Uterus (tissue), 4 donors: ENCODE data around the gene PMIS2. TPM values are rescaled to one million over a fixed set of nuclear protein-coding genes. Genes with fewer than 3 reads are reported as not detected.

Experiments used
- DNase-seq, 2 donors: peaks; one replicate each; pipeline ENCODE4 v3.0.0-alpha.2; 2019 to 2020
- H3K27ac ChIP-seq, 2 donors: fragments of 200-600 bp; sonication (generic); 1 replicate in 1 of 2; 2 replicates in 1 of 2; pipeline ENCODE4 v1.5.1; 2016 to 2018
- H3K27me3 ChIP-seq, 2 donors: fragments of 200-600 bp; sonication (generic); one replicate each; pipeline ENCODE4 v1.5.1; 2018 to 2019; ENCODE audit warnings: control low read depth in 1 of 2
- H3K36me3 ChIP-seq, 2 donors: fragments of 200-600 bp; sonication (generic); one replicate each; pipeline ENCODE4 v1.5.1; 2019; ENCODE audit warnings: control low read depth in 1 of 2
- H3K4me1 ChIP-seq, 2 donors: fragments of 200-600 bp; sonication (generic); one replicate each; pipeline ENCODE4 v1.5.1; 2018 to 2019; ENCODE audit warnings: control low read depth in 1 of 2
- H3K4me3 ChIP-seq, 2 donors: fragments of 200-600 bp; sonication (generic); 1 replicate in 1 of 2; 2 replicates in 1 of 2; pipeline ENCODE4 v1.5.1; 2018 to 2019; ENCODE audit warnings: mild to moderate bottlenecking in 1 of 2
- H3K9me3 ChIP-seq, 2 donors: fragments of 200-600 bp; sonication (generic); one replicate each; pipeline ENCODE4 v1.5.1; 2019; ENCODE audit warnings: control low read depth in 1 of 2
- POLR2A ChIP-seq, 2 donors: fragments of 450-650 bp; IDR thresholded peaks; one replicate each; pipeline ENCODE4 v1.6.1; 2016; ENCODE audit warnings: antibody characterized with exemption in 2 of 2, mild to moderate bottlenecking in 1 of 2, moderate library complexity in 1 of 2
- intact Hi-C: fragments of 100-400 bp; cut with DNase I; formaldehyde crosslinking; loops from one replicate; pipeline ENCODE4 v1.15.1; 2023; ENCODE audit warnings: low total_unique reads
- total RNA-seq, 4 donors: library from RNA; depleted of rRNA in 3 of 4; stranded (reverse); fragments of >200 nt in 3 of 4; gene quantifications; one replicate each; pipeline versions ENCODE4 v1.1.0 to v1.2.4, GENCODE V29; 2014 to 2023
- TF ChIP-seq, protein P1 (sequence below), 4 experiments: fragments of 200-600 bp in 2 of 4; fragments of 450-650 bp in 2 of 4; sonication (generic) in 2 of 4; IDR thresholded peaks; one replicate each; pipeline ENCODE4 v1.5.1; 2016 to 2019; ENCODE audit warnings: antibody characterized with exemption in 4 of 4, mild to moderate bottlenecking in 2 of 4, moderate library complexity in 1 of 4
- donor health status: DM: yes; HTN: yes; CAD: no.

PMIS2 gene
- total RNA-seq, 4 donors from 2014 or later = not detected

DNA sequence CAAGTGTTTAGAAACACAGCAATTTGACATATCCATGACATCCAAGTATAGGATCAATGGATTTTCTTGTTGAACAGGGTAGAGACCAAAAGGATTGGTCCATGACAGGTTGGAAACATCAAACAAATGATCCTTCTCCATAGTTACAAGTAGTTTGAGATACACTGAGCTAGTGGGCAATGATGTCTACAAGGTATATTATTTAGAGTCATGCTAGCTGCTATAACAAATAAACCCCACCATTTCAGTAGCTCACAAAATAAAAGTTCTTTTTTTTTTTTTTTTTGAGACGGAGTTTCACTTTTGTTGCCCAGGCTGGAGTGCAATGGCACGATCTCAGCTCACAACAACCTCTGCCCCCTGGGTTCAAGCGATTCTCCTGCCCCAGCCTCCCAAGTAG is 21.7 kb downstream of the PMIS2 start:
- no peaks in the 10 kb centered on the region for H3K36me3 ChIP-seq
- TF ChIP-seq POLR2A (IDR thresholded peaks at IDR 0.05) = no peak
- TF ChIP-seq, protein P1, sequence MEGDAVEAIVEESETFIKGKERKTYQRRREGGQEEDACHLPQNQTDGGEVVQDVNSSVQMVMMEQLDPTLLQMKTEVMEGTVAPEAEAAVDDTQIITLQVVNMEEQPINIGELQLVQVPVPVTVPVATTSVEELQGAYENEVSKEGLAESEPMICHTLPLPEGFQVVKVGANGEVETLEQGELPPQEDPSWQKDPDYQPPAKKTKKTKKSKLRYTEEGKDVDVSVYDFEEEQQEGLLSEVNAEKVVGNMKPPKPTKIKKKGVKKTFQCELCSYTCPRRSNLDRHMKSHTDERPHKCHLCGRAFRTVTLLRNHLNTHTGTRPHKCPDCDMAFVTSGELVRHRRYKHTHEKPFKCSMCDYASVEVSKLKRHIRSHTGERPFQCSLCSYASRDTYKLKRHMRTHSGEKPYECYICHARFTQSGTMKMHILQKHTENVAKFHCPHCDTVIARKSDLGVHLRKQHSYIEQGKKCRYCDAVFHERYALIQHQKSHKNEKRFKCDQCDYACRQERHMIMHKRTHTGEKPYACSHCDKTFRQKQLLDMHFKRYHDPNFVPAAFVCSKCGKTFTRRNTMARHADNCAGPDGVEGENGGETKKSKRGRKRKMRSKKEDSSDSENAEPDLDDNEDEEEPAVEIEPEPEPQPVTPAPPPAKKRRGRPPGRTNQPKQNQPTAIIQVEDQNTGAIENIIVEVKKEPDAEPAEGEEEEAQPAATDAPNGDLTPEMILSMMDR (IDR thresholded peaks at IDR 0.05) = no peak

DNA sequence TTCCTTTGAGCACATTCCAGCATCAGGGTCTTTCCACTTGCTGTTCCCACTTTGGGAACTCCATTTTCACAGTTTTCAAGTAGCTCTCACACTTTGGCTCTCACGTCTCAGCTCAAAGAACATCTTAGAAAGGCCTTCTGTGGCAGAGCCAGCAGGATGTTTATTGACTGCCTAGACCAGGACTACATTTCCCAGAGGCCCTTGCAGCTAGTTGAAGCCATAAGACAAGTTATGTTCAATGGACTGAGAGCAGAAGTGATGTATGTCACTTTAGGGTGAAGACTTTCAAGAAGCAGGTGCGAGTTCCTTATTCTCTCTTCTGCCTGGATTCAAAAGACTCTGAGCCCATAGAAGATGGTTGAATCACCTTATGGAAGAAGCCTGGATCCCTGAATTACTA is 22.3 kb downstream of the PMIS2 start:
- Histone ChIP-seq H3K4me3 (no peak overlapping the region), H3K27ac (no peak overlapping the region), H3K27me3 (no peaks in the 10 kb centered on the region), H3K4me1 (peaks cover 0 to 4% of the 10 kb centered on the region in 2 donors), H3K36me3 (no peaks in the 10 kb centered on the region), H3K9me3 (no peaks in the 10 kb centered on the region)
- no peak for DNase-seq
- intact Hi-C loops = no loop called here
- TF ChIP-seq, protein P1 (IDR thresholded peaks at IDR 0.05) = no peak
- no peak for TF ChIP-seq POLR2A (IDR thresholded peaks at IDR 0.05)

More for the DNA sequence above, 21.7 kb downstream of the PMIS2 start:
- no peak overlapping the region for H3K27ac ChIP-seq
- no peaks in the 10 kb centered on the region for H3K9me3 ChIP-seq
- H3K4me1 ChIP-seq = peaks cover 0 to 4% of the 10 kb centered on the region in 2 donors
- no peak overlapping the region for H3K4me3 ChIP-seq
- DNase-seq = no peak
- intact Hi-C loops = no loop called here
- no peaks in the 10 kb centered on the region for H3K27me3 ChIP-seq

DNA sequence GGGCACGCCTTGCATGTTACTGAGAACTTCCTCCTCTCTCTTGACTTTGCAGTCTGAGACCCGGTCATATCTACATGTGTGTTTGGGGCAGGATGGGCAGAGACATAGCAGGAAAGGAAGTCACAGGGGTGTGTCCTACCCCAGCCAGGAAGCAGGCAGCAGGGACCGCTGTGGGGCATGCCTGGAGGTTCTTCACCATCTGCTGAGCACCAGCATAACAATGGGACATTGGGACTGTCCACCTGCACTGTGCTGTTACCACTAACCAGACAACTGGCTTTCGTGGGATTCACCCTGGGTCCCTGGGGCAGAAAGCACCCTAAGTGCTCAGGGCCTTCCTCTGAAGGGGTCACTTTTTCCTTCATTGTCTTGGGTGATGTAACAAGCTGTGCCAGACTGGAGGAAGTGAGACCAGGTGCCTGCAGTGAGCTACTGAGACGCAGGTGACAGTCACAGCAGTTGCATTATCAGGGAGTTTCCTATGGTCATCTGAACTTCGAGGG is 23.9 kb downstream of the PMIS2 start:
- no peaks in the 10 kb centered on the region for H3K27me3 ChIP-seq
- no peak overlapping the region for H3K27ac ChIP-seq
- H3K9me3 ChIP-seq = no peaks in the 10 kb centered on the region
- intact Hi-C loops = no loop called here
- H3K4me3 ChIP-seq = no peak overlapping the region
- TF ChIP-seq, protein P1 (IDR thresholded peaks at IDR 0.05) = no peak
- no peak for TF ChIP-seq POLR2A (IDR thresholded peaks at IDR 0.05)
- DNase-seq = no peak
- no peaks in the 10 kb centered on the region for H3K36me3 ChIP-seq
- H3K4me1 ChIP-seq = peaks cover 0 to 4% of the 10 kb centered on the region in 2 donors

DNA sequence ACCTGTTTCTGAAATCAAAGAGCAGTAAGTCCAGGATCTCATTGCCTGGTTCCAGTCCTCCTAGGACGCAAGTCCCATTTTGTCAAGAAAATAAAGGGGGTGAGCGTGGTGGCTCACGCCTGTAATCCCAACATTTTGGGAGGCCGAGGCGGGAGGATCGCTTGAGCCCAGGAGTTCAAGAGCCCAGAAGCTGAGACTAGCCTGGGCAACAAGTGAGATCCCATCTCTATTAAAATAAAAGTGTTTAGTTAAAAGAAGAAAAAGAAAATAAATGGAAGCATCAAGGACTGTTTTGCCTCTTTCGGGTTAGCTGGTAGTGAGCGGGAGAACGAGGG is 26.2 kb downstream of the PMIS2 start:
- Histone ChIP-seq H3K27me3 (no peaks in the 10 kb centered on the region), H3K27ac (peak overlapping the region in 1 of 2 donors; percentile 82), H3K36me3 (no peaks in the 10 kb centered on the region), H3K4me1 (peaks cover 0 to 4% of the 10 kb centered on the region in 2 donors), H3K9me3 (no peaks in the 10 kb centered on the region), H3K4me3 (peak overlapping the region; percentile 54 to 78)
- intact Hi-C loops = no loop called here
- no peak for DNase-seq
- TF ChIP-seq, protein P1 (IDR thresholded peaks at IDR 0.05) = no peak
- TF ChIP-seq POLR2A (IDR thresholded peaks at IDR 0.05) = no peak

DNA sequence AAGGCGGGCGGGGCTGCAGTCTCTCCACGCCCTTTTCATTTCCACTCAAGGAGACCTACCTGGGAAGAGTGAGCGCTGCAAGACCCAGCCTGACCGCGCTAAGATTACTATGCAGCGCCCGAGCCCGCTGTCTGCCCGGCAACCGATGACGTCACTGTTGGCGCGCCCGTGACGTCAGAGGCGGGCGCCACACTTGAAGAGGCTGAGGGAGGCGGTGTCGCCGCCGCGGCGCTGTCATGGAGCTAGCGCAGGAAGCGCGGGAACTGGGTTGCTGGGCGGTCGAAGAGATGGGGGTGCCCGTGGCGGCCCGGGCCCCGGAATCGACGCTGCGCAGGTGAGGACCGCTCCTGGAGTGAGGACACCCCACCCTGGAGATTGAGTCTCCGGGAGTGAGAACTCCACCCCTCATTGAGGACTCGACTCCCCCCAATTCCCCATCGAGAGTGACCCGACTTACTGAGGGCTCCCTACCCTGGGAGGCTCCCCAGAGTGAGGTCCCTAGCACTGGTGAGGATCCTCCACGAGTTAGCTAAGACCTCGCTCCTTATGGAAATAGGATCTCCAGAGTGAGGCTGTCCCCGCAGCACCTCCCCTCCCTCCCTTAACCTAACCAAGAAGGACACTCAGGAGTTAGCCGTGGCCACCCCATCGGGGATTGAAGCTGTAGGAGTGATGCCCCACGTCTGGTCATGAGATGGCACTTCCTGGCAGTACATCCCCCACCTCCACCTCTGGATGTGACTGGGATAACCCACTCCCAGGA is 26.8 kb downstream of the PMIS2 start, which contains the start of gene HAUS5:
Gene HAUS5 (plus strand): TSS at position 177 of the 763 bp plus-strand sequence. CDS start 60 bp downstream, at position 237.
- peak within 1 kb of the TSS; percentile 54 to 78 for H3K4me3 ChIP-seq
- H3K4me1 ChIP-seq = peaks cover 0 to 4% of the 10 kb centered on the region in 2 donors
- no peaks in the 10 kb centered on the region for H3K27me3 ChIP-seq
- H3K27ac ChIP-seq = peak within 1 kb of the TSS; percentile 68 to 82
- DNase-seq = peak; percentile 93 to 95
- TF ChIP-seq, protein P1 (IDR thresholded peaks at IDR 0.05) = peak in 2 of 4 experiments; percentile 34 to 58
- TF ChIP-seq POLR2A (IDR thresholded peaks at IDR 0.05) = peak in 1 of 2 donors; percentile 59
- intact Hi-C loops = no loop called here
- H3K36me3 ChIP-seq = no peaks in the 10 kb centered on the region
- no peaks in the 10 kb centered on the region for H3K9me3 ChIP-seq
